Transverse colon (tissue), 4 donors: Measurements from ENCODE around the gene PITX3.

Source experiments
- CTCF ChIP-seq, 5 experiments: fragments of 200-600 bp in 3 of 5; fragments of 450-650 bp in 2 of 5; sonication (generic) in 3 of 5; IDR thresholded peaks; 1 replicate in 2 of 5; 2 replicates in 3 of 5; pipeline ENCODE4 v1.5.1; 2016 to 2017; ENCODE audit warnings: antibody characterized with exemption in 5 of 5, inconsistent platforms in 3 of 5, mild to moderate bottlenecking in 2 of 5, moderate library complexity in 1 of 5
- POLR2A ChIP-seq: fragments of 450-650 bp; IDR thresholded peaks from one replicate; pipeline ENCODE4 v1.6.1; 2016; ENCODE audit warnings: antibody characterized with exemption, mild to moderate bottlenecking, moderate library complexity
- POLR2AphosphoS5 ChIP-seq, 3 donors: sonication (generic); formaldehyde crosslinking; IDR thresholded peaks; one replicate each; pipeline ENCODE4 v1.6.1; 2016; ENCODE audit warnings: antibody characterized with exemption in 3 of 3

GRCh38 chr10:102226542-102226870 lies 14.8 kb downstream of the PITX3 start:
- TF ChIP-seq POLR2A (no peak), CTCF (IDR thresholded peaks at IDR 0.05) (no peak), POLR2AphosphoS5 (IDR thresholded peaks at IDR 0.05) (no peak)
